SU-DHL-6 (cell line): Measurements from ENCODE around the gene TCEAL1.
"Not testable (repeated sequence)": the region's sequence is repeated elsewhere in the genome, so short reads cannot be mapped to it uniquely, and the experiment has no call there.

ENCODE experiments used
- H2AFZ ChIP-seq: fragments of 200-600 bp; sonication (generic); 2 replicates; pipeline ENCODE4 v1.6.1; 2014; ENCODE audit warnings: low read depth, mild to moderate bottlenecking, moderate library complexity, mixed read lengths, antibody characterized with exemption, low read length; ENCODE audit not compliant: severe bottlenecking
- H3F3A ChIP-seq: fragments of 200-600 bp; shearing (Covaris generic); 2 replicates; pipeline ENCODE4 v1.6.0; 2016; ENCODE audit warnings: antibody characterized with exemption, mild to moderate bottlenecking; ENCODE audit not compliant: insufficient read depth
- H3K27ac ChIP-seq: fragments of 200-600 bp; sonication (generic); 2 replicates; pipeline ENCODE4 v1.5.1; 2016; ENCODE audit warnings: low read depth, mild to moderate bottlenecking, low read length, moderate library complexity, mixed read lengths
- H3K27me3 ChIP-seq: fragments of 200-600 bp; sonication (generic), shearing (Covaris generic); 2 replicates; pipeline ENCODE4 v1.6.0; 2014; ENCODE audit warnings: mild to moderate bottlenecking, low read length
- H3K36me3 ChIP-seq: fragments of 200-600 bp; sonication (generic); 2 replicates; pipeline ENCODE4 v1.6.1; 2014; ENCODE audit warnings: mild to moderate bottlenecking, low read length, mixed read lengths
- H3K4me2 ChIP-seq: fragments of 300-600, 200-600 bp; shearing (Covaris generic), sonication (generic); 2 replicates; pipeline ENCODE4 v1.6.0; 2014; ENCODE audit warnings: low read length, low read depth, mild to moderate bottlenecking; ENCODE audit not compliant: poor library complexity, severe bottlenecking
- H3K4me3 ChIP-seq: fragments of 200-600 bp; sonication (generic); 2 replicates; pipeline ENCODE4 v1.5.1; 2014; ENCODE audit warnings: antibody characterized with exemption, low read length, mild to moderate bottlenecking, mixed read lengths; ENCODE audit not compliant: insufficient read depth, poor library complexity, severe bottlenecking
- H3K79me2 ChIP-seq: fragments of 200-600 bp; sonication (generic); 2 replicates; pipeline ENCODE4 v1.6.1; 2014; ENCODE audit warnings: mild to moderate bottlenecking, low read length, moderate library complexity; ENCODE audit not compliant: insufficient read depth
- H3K9ac ChIP-seq: fragments of 200-600 bp; sonication (generic); 2 replicates; pipeline ENCODE4 v1.7.0; 2014; ENCODE audit warnings: mild to moderate bottlenecking, low read length
- H3K9me2 ChIP-seq: fragments of 200-600 bp; sonication (generic); replicated peaks from 2 replicates; pipeline ENCODE4 v1.6.1; 2014; ENCODE audit warnings: low read length; ENCODE audit not compliant: insufficient read depth
- H3K9me3 ChIP-seq: fragments of 200-600 bp; sonication (generic); 2 replicates; pipeline ENCODE4 v1.6.1; 2014; ENCODE audit warnings: low read length, mixed read lengths; ENCODE audit not compliant: insufficient read depth
- H4K20me1 ChIP-seq: fragments of 200-600 bp; sonication (generic); 2 replicates; pipeline ENCODE4 v1.6.1; 2014; ENCODE audit warnings: low read depth, mild to moderate bottlenecking, antibody characterized with exemption, low read length, moderate library complexity, mixed read lengths
- CTCF ChIP-seq: fragments of 200-600 bp; sonication (generic); IDR thresholded peaks from one replicate; pipeline ENCODE4 v1.5.1; 2017; ENCODE audit warnings: antibody characterized with exemption, mild to moderate bottlenecking, low read length, moderate library complexity; ENCODE audit not compliant: insufficient read depth, poor library complexity, severe bottlenecking
- EZH2phosphoT487 ChIP-seq: fragments of 200-600 bp; sonication (generic), shearing (Covaris generic); conservative IDR thresholded peaks from 2 replicates; pipeline ENCODE4 v1.6.1; 2018; ENCODE audit warnings: mild to moderate bottlenecking, antibody characterized with exemption, low read length, moderate library complexity, mixed read lengths

Gene TCEAL1

GRCh38 chrX:103658681-103659433, 30.1 kb downstream of the TCEAL1 start:
- H3K27ac ChIP-seq, result no peak overlapping the region
- no peak overlapping the region for H3K4me3 ChIP-seq
- no peaks in the 10 kb centered on the region for H3F3A ChIP-seq
- no peaks in the 10 kb centered on the region for H3K9me2 ChIP-seq
- no peaks in the 10 kb centered on the region for H3K79me2 ChIP-seq
- TF ChIP-seq EZH2phosphoT487 (no peak), CTCF (no peak)
- H3K36me3 ChIP-seq, result no peaks in the 10 kb centered on the region
- H2AFZ ChIP-seq, result no peak overlapping the region
- H4K20me1 ChIP-seq, result no peaks in the 10 kb centered on the region
- no peak overlapping the region for H3K4me2 ChIP-seq
- H3K27me3 ChIP-seq, result no peaks in the 10 kb centered on the region
- no peaks in the 10 kb centered on the region for H3K9me3 ChIP-seq
- H3K9ac ChIP-seq, result no peak overlapping the region

DNA sequence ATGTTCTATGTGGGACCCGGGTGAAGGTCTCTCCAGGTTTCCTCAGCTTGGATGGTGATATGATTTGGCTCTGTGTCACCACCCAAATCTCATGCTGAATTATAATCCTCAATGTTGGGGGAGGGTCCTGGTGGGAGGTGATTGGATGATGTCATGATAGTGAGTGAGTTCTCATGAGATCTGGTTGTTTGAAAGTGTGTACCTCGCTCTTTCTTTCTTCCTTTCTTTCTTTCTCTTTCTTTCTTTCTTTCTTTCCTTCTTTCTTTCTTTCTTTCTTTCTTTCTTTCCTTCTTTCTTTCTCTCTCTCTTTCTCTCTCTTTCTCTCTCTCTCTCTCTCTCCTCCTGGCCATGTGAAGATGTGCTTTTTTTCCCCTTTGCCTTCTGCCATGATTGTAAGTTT, 30.7 kb downstream of the TCEAL1 start:
- not testable (repeated sequence) for H4K20me1 ChIP-seq, H2AFZ ChIP-seq

GRCh38 chrX:103663981-103664762, 35.4 kb downstream of the TCEAL1 start:
- Histone ChIP-seq H3K4me2 (no peak overlapping the region), H3K36me3 (no peaks in the 10 kb centered on the region), H3K9me3 (no peaks in the 10 kb centered on the region), H3K9ac (no peak overlapping the region), H3F3A (no peaks in the 10 kb centered on the region), H2AFZ (no peak overlapping the region), H3K4me3 (no peak overlapping the region), H4K20me1 (no peaks in the 10 kb centered on the region), H3K9me2 (no peaks in the 10 kb centered on the region), H3K27me3 (no peaks in the 10 kb centered on the region), H3K27ac (no peak overlapping the region), H3K79me2 (no peaks in the 10 kb centered on the region)
- TF ChIP-seq EZH2phosphoT487 (no peak), CTCF (no peak)

More for the DNA sequence above, 30.7 kb downstream of the TCEAL1 start:
- H3K9me2 ChIP-seq, H3K36me3 ChIP-seq, H3K4me2 ChIP-seq, H3K4me3 ChIP-seq, H3K27ac ChIP-seq, H3K79me2 ChIP-seq, H3F3A ChIP-seq, H3K9me3 ChIP-seq, H3K9ac ChIP-seq, H3K27me3 ChIP-seq: not testable (repeated sequence)
